Panc1 (cell line): Measurements from ENCODE around the gene EIF2AK2.

Experiments
- POLR2AphosphoS5 ChIP-seq: IDR thresholded peaks from 2 replicates; pipeline ENCODE4 v1.6.1; 2012; ENCODE audit warnings: mild to moderate bottlenecking, low read depth, low read length, moderate library complexity
- TF ChIP-seq, protein P1 (sequence below): fragments of 450-650 bp; IDR thresholded peaks from 2 replicates; pipeline ENCODE4 v1.5.1; 2017; ENCODE audit warnings: mild to moderate bottlenecking
- TF ChIP-seq, protein P2 (sequence below), 2 experiments: IDR thresholded peaks; 2 replicates each; pipeline ENCODE4 v1.6.1; 2011 to 2012; ENCODE audit warnings: low read depth in 2 of 2, control low read depth in 1 of 2, low read length in 1 of 2, mild to moderate bottlenecking in 1 of 2, moderate library complexity in 1 of 2; ENCODE audit not compliant: insufficient read depth in 1 of 2

DNA sequence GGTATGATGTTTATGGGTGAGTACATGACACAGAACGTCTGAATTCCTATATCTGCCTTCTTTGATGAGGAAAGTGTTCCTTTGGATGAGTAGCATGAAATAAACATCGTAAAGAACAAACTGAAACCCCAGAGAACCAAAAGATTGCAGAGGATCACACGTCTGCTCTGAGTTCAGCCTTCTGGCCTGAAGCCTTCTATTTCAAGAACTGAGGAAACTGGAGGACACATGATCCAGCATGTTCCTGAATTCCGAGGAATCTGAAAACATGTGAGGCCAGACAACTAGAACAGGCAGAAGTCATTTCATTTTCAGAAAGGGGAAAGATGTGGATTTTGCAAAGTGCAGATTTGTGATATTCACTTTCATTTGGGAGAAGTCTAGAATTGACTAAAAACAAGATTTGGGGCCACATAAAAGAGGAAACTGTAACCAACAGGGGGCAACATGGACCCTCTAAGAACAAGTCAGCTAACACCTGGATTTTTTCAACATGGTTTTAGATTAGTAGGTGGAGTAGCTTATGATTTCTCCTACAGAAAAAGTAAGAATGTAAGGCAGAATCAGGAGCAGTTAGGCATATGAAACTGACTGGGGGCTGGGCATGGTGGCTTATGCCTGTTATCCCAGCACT is 23.3 kb upstream of the EIF2AK2 start:
- no peak for TF ChIP-seq POLR2AphosphoS5
- TF ChIP-seq, protein P1, sequence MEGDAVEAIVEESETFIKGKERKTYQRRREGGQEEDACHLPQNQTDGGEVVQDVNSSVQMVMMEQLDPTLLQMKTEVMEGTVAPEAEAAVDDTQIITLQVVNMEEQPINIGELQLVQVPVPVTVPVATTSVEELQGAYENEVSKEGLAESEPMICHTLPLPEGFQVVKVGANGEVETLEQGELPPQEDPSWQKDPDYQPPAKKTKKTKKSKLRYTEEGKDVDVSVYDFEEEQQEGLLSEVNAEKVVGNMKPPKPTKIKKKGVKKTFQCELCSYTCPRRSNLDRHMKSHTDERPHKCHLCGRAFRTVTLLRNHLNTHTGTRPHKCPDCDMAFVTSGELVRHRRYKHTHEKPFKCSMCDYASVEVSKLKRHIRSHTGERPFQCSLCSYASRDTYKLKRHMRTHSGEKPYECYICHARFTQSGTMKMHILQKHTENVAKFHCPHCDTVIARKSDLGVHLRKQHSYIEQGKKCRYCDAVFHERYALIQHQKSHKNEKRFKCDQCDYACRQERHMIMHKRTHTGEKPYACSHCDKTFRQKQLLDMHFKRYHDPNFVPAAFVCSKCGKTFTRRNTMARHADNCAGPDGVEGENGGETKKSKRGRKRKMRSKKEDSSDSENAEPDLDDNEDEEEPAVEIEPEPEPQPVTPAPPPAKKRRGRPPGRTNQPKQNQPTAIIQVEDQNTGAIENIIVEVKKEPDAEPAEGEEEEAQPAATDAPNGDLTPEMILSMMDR: no peak
- TF ChIP-seq, protein P2, sequence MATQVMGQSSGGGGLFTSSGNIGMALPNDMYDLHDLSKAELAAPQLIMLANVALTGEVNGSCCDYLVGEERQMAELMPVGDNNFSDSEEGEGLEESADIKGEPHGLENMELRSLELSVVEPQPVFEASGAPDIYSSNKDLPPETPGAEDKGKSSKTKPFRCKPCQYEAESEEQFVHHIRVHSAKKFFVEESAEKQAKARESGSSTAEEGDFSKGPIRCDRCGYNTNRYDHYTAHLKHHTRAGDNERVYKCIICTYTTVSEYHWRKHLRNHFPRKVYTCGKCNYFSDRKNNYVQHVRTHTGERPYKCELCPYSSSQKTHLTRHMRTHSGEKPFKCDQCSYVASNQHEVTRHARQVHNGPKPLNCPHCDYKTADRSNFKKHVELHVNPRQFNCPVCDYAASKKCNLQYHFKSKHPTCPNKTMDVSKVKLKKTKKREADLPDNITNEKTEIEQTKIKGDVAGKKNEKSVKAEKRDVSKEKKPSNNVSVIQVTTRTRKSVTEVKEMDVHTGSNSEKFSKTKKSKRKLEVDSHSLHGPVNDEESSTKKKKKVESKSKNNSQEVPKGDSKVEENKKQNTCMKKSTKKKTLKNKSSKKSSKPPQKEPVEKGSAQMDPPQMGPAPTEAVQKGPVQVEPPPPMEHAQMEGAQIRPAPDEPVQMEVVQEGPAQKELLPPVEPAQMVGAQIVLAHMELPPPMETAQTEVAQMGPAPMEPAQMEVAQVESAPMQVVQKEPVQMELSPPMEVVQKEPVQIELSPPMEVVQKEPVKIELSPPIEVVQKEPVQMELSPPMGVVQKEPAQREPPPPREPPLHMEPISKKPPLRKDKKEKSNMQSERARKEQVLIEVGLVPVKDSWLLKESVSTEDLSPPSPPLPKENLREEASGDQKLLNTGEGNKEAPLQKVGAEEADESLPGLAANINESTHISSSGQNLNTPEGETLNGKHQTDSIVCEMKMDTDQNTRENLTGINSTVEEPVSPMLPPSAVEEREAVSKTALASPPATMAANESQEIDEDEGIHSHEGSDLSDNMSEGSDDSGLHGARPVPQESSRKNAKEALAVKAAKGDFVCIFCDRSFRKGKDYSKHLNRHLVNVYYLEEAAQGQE (IDR thresholded peaks at IDR 0.05; ENCODE audit: insufficient read depth in 1 of 2, low read depth in 2 of 2, low read length in 1 of 2): no peak
